Duodenal mucosa (tissue), 2 donors: ENCODE results near the gene ERMN.
"Not testable (repeated sequence)": the region's sequence is repeated elsewhere in the genome, so short reads cannot be mapped to it uniquely, and the experiment has no call there.

ENCODE experiments used
- H3K27ac ChIP-seq: one replicate; pipeline ENCODE4 v1.7.0; 2013; ENCODE audit warnings: low read depth, low read length
- H3K27me3 ChIP-seq, 2 donors: one replicate each; pipeline ENCODE4 v1.7.0; 2013; ENCODE audit warnings: low read length in 2 of 2, control low read depth in 1 of 2; ENCODE audit not compliant: insufficient read depth in 2 of 2, control insufficient read depth in 1 of 2
- H3K36me3 ChIP-seq, 2 donors: one replicate each; pipeline ENCODE4 v1.7.0; 2013; ENCODE audit warnings: low read length in 2 of 2, control low read depth in 1 of 2; ENCODE audit not compliant: insufficient read depth in 2 of 2, control insufficient read depth in 1 of 2
- H3K4me1 ChIP-seq, 2 donors: one replicate each; pipeline ENCODE4 v1.7.0; 2013; ENCODE audit warnings: low read length in 2 of 2, control low read depth in 1 of 2; ENCODE audit not compliant: insufficient read depth in 2 of 2, control insufficient read depth in 1 of 2
- H3K4me3 ChIP-seq, 2 donors: one replicate each; pipeline ENCODE4 v1.7.0; 2013; ENCODE audit warnings: low read length in 2 of 2, low read depth in 1 of 2
- H3K9ac ChIP-seq, 2 donors: one replicate each; pipeline ENCODE4 v1.7.0; 2013; ENCODE audit warnings: low read length in 2 of 2, low read depth in 1 of 2
- H3K9me3 ChIP-seq, 2 donors: one replicate each; pipeline ENCODE4 v1.7.0; 2013; ENCODE audit warnings: low read length in 2 of 2, control low read depth in 1 of 2; ENCODE audit not compliant: control insufficient read depth in 1 of 2

The ERMN gene

GRCh38 chr2:157325786-157326185, at the start of gene ERMN:
Gene ERMN (minus strand): TSS chr2:157325824. CDS start chr2:157325642, 182 bp downstream.
- H3K27me3 ChIP-seq = no peaks in the 10 kb centered on the region
- no peak within 1 kb of the TSS for H3K4me3 ChIP-seq
- no peaks in the 10 kb centered on the region for H3K9me3 ChIP-seq
- peaks cover 18 to 25% of the 10 kb centered on the region in 2 donors for H3K4me1 ChIP-seq
- no peaks in the 10 kb centered on the region for H3K36me3 ChIP-seq
- H3K27ac ChIP-seq = no peak within 1 kb of the TSS
- no peak within 1 kb of the TSS for H3K9ac ChIP-seq

- H3K27ac ChIP-seq = no peak overlapping the region
- H3K4me3 ChIP-seq = no peak overlapping the region
- H3K27me3 ChIP-seq = no peaks in the 10 kb centered on the region
- peaks cover 14 to 17% of the 10 kb centered on the region in 2 donors for H3K9me3 ChIP-seq
- H3K4me1 ChIP-seq = no peaks in the 10 kb centered on the region
- H3K36me3 ChIP-seq = no peaks in the 10 kb centered on the region
- H3K9ac ChIP-seq = no peak overlapping the region
Observed at GRCh38 chr2:157375384-157375783, 49.8 kb upstream of the ERMN start.

- H3K4me1 ChIP-seq, H3K9ac ChIP-seq: not testable (repeated sequence)
Observed at GRCh38 chr2:157368508-157368907, 42.9 kb upstream of the ERMN start.

GRCh38 chr2:157367704-157368103, 42.1 kb upstream of the ERMN start:
- no peaks in the 10 kb centered on the region for H3K4me1 ChIP-seq
- H3K9ac ChIP-seq = no peak overlapping the region
- no peak overlapping the region for H3K4me3 ChIP-seq
- no peak overlapping the region for H3K27ac ChIP-seq
- H3K9me3 ChIP-seq = no peaks in the 10 kb centered on the region
- no peaks in the 10 kb centered on the region for H3K27me3 ChIP-seq
- no peaks in the 10 kb centered on the region for H3K36me3 ChIP-seq

More at GRCh38 chr2:157368508-157368907, 42.9 kb upstream of the ERMN start:
- H3K36me3 ChIP-seq, H3K27me3 ChIP-seq, H3K9me3 ChIP-seq, H3K27ac ChIP-seq, H3K4me3 ChIP-seq: not testable (repeated sequence)

- no peaks in the 10 kb centered on the region for H3K4me1 ChIP-seq
- no peaks in the 10 kb centered on the region for H3K36me3 ChIP-seq
Observed at GRCh38 chr2:157364257-157364974, 38.8 kb upstream of the ERMN start.

GRCh38 chr2:157363612-157364101, 38.0 kb upstream of the ERMN start:
- Histone ChIP-seq H3K27ac (no peak overlapping the region), H3K27me3 (no peaks in the 10 kb centered on the region), H3K36me3 (no peaks in the 10 kb centered on the region), H3K4me1 (no peaks in the 10 kb centered on the region), H3K9me3 (peaks cover 3 to 12% of the 10 kb centered on the region in 2 donors), H3K4me3 (no peak overlapping the region), H3K9ac (no peak overlapping the region)

More at GRCh38 chr2:157364257-157364974, 38.8 kb upstream of the ERMN start:
- Histone ChIP-seq H3K9ac (no peak overlapping the region), H3K27ac (no peak overlapping the region), H3K27me3 (no peaks in the 10 kb centered on the region), H3K9me3 (peaks cover 3 to 12% of the 10 kb centered on the region in 2 donors), H3K4me3 (no peak overlapping the region)

GRCh38 chr2:157362627-157363026, 37.0 kb upstream of the ERMN start:
- H3K4me3 ChIP-seq = no peak overlapping the region
- no peaks in the 10 kb centered on the region for H3K36me3 ChIP-seq
- H3K9ac ChIP-seq = no peak overlapping the region
- H3K9me3 ChIP-seq = peaks cover 3 to 12% of the 10 kb centered on the region in 2 donors
- no peaks in the 10 kb centered on the region for H3K4me1 ChIP-seq
- H3K27me3 ChIP-seq = no peaks in the 10 kb centered on the region
- no peak overlapping the region for H3K27ac ChIP-seq

- no peak overlapping the region for H3K9ac ChIP-seq
- no peaks in the 10 kb centered on the region for H3K36me3 ChIP-seq
- H3K4me3 ChIP-seq = no peak overlapping the region
- peaks cover 3 to 12% of the 10 kb centered on the region in 2 donors for H3K9me3 ChIP-seq
- H3K4me1 ChIP-seq = no peaks in the 10 kb centered on the region
- H3K27me3 ChIP-seq = no peaks in the 10 kb centered on the region
- H3K27ac ChIP-seq = no peak overlapping the region
Observed at GRCh38 chr2:157361526-157361925, 35.9 kb upstream of the ERMN start.

GRCh38 chr2:157359628-157360027, 34.0 kb upstream of the ERMN start:
- no peaks in the 10 kb centered on the region for H3K4me1 ChIP-seq
- H3K4me3 ChIP-seq = no peak overlapping the region
- H3K27ac ChIP-seq = no peak overlapping the region
- no peaks in the 10 kb centered on the region for H3K27me3 ChIP-seq
- H3K9ac ChIP-seq = no peak overlapping the region
- H3K9me3 ChIP-seq = peaks cover 3 to 12% of the 10 kb centered on the region in 2 donors
- no peaks in the 10 kb centered on the region for H3K36me3 ChIP-seq

GRCh38 chr2:157355618-157356017, 30.0 kb upstream of the ERMN start:
- no peak overlapping the region for H3K9ac ChIP-seq
- H3K27me3 ChIP-seq = no peaks in the 10 kb centered on the region
- H3K4me3 ChIP-seq = no peak overlapping the region

More at GRCh38 chr2:157355618-157356017, 30.0 kb upstream of the ERMN start:
- no peak overlapping the region for H3K27ac ChIP-seq
- no peaks in the 10 kb centered on the region for H3K4me1 ChIP-seq
- H3K9me3 ChIP-seq = no peaks in the 10 kb centered on the region
- no peaks in the 10 kb centered on the region for H3K36me3 ChIP-seq
